H1 (cell line): Measurements from ENCODE around the gene ALG11.

Experiments used
- BCL11A ChIP-seq, 2 experiments: IDR thresholded peaks; one replicate each; pipeline ENCODE4 v1.6.1; 2011; ENCODE audit warnings: low read depth in 2 of 2, low read length in 2 of 2, mild to moderate bottlenecking in 2 of 2
- EZH2 ChIP-seq: fragments of 200-600 bp; sonication (generic); IDR thresholded peaks from 2 replicates; pipeline ENCODE4 v1.7.1; 2012; ENCODE audit warnings: low read depth, mild to moderate bottlenecking, moderate library complexity, low read length, inconsistent platforms; ENCODE audit not compliant: severe bottlenecking
- KDM1A ChIP-seq: fragments of 200-600, 300-600 bp; sonication (generic); IDR thresholded peaks from 2 replicates; pipeline ENCODE4 v1.7.1; 2016; ENCODE audit warnings: mild to moderate bottlenecking, low read length, borderline replicate concordance
- NRF1 ChIP-seq: IDR thresholded peaks from 2 replicates; pipeline ENCODE4 v1.6.1; 2011; ENCODE audit warnings: mild to moderate bottlenecking, low read depth, low read length, improper control_type of control experiment
- POLR2A ChIP-seq, 2 experiments: IDR thresholded peaks; 1 replicate in 1 of 2; 2 replicates in 1 of 2; pipeline ENCODE4 v1.6.1; 2011; ENCODE audit warnings: low read depth in 2 of 2, low read length in 2 of 2, mild to moderate bottlenecking in 2 of 2; ENCODE audit errors: control extremely low read depth in 1 of 2
- POLR2AphosphoS5 ChIP-seq: IDR thresholded peaks from 2 replicates; pipeline ENCODE4 v1.6.1; 2011; ENCODE audit warnings: low read depth, low read length
- SUZ12 ChIP-seq: fragments of 200-600 bp; sonication (generic); IDR thresholded peaks from 2 replicates; pipeline ENCODE4 v1.6.1; 2012; ENCODE audit warnings: mild to moderate bottlenecking, inconsistent platforms, low read length, moderate library complexity, mixed read lengths
- TF ChIP-seq, protein P1 (sequence below): IDR thresholded peaks from 2 replicates; pipeline ENCODE4 v1.6.1; 2011; ENCODE audit warnings: low read depth, mild to moderate bottlenecking, low read length; ENCODE audit not compliant: insufficient read depth
- TF ChIP-seq, protein P2 (sequence below), 3 experiments: IDR thresholded peaks; 1 replicate in 2 of 3; 2 replicates in 1 of 3; pipeline versions ENCODE4 v1.5.1 to v1.6.1; 2011; ENCODE audit warnings: low read length in 3 of 3, mild to moderate bottlenecking in 3 of 3, inconsistent platforms in 2 of 3, low read depth in 1 of 3, moderate library complexity in 1 of 3; ENCODE audit not compliant: insufficient read depth in 1 of 3; ENCODE audit errors: control extremely low read depth in 1 of 3

DNA sequence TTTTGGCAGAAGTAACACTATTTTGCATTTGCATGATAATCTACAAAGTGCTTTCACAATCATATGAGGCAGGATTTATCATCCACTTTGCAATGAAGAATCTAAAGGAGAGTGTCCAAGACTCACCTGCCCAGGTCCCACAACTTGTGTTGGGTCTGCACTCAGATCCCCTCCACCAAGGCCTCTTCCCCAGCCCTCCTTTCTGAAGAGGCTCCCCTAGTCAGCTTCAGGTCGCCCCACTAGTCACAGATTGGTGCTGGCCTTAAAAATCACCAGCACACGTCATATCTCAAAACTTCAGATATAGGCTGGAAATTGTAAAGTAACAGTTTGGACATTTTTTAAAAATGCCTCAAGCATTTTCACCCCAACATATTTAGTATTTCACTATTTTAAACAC, 18.5 kb upstream of the ALG11 start:
- TF ChIP-seq POLR2AphosphoS5 (no peak), EZH2 (no peak), BCL11A (IDR thresholded peaks at IDR 0.05; ENCODE audit: low read depth in 2 of 2, low read length in 2 of 2) (no peak), POLR2A (IDR thresholded peaks at IDR 0.05; ENCODE audit: control extremely low read depth in 1 of 2, low read depth in 2 of 2, low read length in 2 of 2) (no peak), SUZ12 (no peak), NRF1 (no peak), KDM1A (no peak)
- TF ChIP-seq, protein P1, sequence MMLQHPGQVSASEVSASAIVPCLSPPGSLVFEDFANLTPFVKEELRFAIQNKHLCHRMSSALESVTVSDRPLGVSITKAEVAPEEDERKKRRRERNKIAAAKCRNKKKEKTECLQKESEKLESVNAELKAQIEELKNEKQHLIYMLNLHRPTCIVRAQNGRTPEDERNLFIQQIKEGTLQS = no peak
- TF ChIP-seq, protein P2, sequence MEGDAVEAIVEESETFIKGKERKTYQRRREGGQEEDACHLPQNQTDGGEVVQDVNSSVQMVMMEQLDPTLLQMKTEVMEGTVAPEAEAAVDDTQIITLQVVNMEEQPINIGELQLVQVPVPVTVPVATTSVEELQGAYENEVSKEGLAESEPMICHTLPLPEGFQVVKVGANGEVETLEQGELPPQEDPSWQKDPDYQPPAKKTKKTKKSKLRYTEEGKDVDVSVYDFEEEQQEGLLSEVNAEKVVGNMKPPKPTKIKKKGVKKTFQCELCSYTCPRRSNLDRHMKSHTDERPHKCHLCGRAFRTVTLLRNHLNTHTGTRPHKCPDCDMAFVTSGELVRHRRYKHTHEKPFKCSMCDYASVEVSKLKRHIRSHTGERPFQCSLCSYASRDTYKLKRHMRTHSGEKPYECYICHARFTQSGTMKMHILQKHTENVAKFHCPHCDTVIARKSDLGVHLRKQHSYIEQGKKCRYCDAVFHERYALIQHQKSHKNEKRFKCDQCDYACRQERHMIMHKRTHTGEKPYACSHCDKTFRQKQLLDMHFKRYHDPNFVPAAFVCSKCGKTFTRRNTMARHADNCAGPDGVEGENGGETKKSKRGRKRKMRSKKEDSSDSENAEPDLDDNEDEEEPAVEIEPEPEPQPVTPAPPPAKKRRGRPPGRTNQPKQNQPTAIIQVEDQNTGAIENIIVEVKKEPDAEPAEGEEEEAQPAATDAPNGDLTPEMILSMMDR (IDR thresholded peaks at IDR 0.05; ENCODE audit: control extremely low read depth in 1 of 3, insufficient read depth in 1 of 3, low read depth in 1 of 3, low read length in 3 of 3) = no peak
